GM19452 (cell line): Measurements from ENCODE around the gene PSMD6.

ENCODE experiments used
- ATAC-seq: cut with Tn5 transposase; IDR thresholded peaks from one replicate; pipeline ENCODE4 v1.9.1; 2021; ENCODE audit not compliant: unreplicated experiment

PSMD6 gene

GRCh38 chr3:64023187-64023860 is at the start of gene PSMD6:
Gene PSMD6 (minus strand): TSS chr3:64023494. CDS start chr3:64023419, 75 bp downstream.
- ATAC-seq, result peak; percentile 97

DNA sequence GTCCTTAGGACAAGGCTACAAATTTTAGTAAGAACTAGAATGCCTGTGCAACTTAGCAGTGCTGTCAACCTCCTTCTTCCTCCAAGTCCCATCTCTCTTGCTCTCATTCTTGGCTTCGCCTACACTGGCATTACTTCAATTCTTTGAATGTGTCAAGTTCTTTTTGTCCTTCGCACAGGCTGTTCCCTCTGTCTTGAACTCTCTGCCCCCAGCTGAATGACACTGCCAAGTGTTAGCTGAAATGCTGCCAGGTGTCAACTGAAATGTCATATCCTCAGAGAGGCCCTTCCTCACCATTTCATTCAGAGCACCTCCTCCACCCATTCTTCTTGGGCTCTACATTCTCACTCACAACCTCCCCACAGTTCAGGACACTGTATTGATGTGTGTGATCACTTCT is 48.8 kb upstream of the PSMD6 start:
- ATAC-seq, result no peak

- no peak for ATAC-seq
Observed at GRCh38 chr3:64070704-64071103, 47.4 kb upstream of the PSMD6 start.

DNA sequence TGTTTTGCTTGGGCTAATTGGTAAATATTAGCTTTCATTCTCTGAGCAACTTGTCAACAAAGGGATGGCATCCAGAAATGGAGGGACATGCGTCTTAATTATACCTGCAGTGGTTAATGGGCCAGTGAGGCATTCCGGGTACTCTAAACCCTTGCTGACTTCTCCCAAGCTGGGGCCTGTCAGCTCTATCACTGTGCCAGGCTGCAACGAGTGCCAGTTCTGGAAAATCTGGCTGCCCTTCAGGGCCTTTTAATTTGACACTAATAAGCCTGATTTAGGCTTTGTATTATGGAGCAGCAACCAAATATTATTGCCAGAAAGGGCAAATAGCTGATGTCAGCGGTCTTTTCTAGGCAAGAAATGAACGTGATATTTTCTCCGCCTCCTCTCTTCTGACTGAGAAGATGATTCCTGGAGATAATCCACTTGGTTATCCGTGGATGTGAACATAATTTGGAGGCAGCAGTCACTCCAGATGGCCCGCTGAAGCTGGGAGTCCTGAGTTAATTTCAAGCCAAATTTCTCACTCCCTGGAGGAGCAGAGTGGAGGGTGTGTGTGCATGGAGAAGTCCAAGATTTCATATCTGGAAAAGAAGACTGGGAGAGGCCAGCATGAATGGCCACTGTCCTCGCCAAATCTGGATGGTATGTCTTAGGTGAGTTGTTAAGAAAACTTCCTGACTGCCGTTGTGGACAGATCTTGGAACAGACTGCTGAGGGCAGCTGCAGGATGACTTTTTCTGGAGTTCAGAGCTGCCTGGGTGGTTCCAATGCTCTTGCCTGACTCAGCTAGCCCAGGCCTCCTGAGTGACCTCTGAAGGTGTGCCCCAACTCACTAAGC is 44.4 kb upstream of the PSMD6 start:
- no peak for ATAC-seq

- ATAC-seq, result no peak
Observed at GRCh38 chr3:64064804-64065203, 41.5 kb upstream of the PSMD6 start.

GRCh38 chr3:64063983-64064438 is 40.7 kb upstream of the PSMD6 start:
- no peak for ATAC-seq

GRCh38 chr3:64063207-64063982 is 40.1 kb upstream of the PSMD6 start:
- ATAC-seq, result no peak

DNA sequence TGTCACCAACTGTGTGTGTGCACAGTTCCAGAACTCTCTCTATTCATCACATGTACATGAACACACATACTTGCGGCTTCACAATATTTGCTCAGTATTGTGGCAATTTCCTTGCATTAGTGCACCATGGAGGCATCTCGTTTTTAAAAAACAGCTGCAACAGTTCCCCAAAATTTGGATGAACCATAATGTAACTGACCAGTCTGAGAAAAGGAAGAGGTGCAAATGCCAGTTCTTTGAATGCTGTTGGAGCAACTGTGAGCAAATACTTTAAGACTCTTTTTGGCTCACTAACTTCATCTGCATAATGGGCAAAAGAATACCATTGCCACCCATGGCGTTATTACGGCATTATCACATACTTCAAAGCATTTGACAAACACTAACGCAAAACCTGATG is 38.3 kb upstream of the PSMD6 start:
- ATAC-seq, result no peak

GRCh38 chr3:64059484-64060175 is 36.3 kb upstream of the PSMD6 start:
- ATAC-seq, result no peak

DNA sequence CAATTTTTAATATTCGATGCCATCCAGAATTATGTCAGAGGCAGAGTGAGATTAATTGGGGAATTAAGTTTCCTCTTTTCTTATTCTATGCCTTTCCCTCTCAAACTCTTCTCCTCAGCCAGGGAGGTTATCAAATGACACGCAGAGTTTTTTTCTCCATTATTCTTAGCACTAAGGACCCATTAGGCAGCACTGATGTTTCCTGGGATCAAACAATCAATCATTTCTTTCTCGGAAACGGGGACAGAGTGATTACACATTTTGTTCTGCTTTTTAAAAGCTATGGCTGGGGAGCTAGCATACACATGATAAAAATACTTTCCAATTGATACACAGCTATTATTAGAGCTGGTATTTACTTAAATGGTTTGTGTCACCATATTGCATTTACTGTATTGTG is 35.3 kb upstream of the PSMD6 start:
- ATAC-seq, result no peak

- ATAC-seq, result no peak
Observed at GRCh38 chr3:64057231-64057630, 33.9 kb upstream of the PSMD6 start.

- ATAC-seq, result no peak
Observed at GRCh38 chr3:64056606-64057180, 33.4 kb upstream of the PSMD6 start.

DNA sequence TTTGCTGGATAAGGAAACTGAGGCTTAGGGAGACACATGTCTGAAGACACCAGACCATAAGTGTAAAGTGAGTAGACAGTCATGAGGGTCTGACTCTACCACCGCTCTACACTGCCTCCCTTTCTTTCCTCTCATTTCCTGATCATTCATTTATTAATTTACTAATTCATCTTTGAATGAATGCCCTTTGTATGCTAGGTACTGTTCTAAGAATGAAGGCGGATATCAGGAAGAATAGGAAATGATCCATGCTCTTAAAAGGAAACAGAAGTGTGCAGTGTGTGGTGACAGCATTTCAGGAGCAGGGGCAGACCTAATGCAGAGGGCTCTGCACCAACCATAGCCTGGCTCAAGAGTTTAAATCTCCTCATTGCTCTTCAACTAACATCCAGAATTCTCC is 31.8 kb upstream of the PSMD6 start:
- no peak for ATAC-seq

GRCh38 chr3:64054488-64054887 is 31.2 kb upstream of the PSMD6 start:
- no peak for ATAC-seq

GRCh38 chr3:64053581-64053980 is 30.3 kb upstream of the PSMD6 start:
- ATAC-seq, result no peak

DNA sequence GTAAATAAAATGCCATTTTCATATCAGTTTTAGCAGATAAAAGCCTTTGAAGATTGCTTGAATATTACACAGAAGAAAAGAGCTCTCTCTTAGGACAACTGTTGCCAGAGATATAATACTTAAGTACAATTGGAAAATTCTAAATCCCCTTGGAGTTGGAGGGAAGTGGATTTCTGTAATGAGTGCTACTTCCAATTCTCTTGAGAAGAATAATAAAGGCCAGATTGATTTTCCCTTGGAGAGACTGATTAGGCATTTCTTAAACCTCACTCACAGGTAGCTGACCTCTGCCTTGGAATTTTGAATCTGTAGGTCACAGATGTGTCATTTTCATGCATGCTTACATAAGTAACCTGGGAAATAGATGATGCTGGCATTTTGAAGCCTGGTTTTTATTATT is 29.8 kb upstream of the PSMD6 start:
- ATAC-seq, result no peak

- ATAC-seq, result no peak
Observed at GRCh38 chr3:64049832-64050231, 26.5 kb upstream of the PSMD6 start.

DNA sequence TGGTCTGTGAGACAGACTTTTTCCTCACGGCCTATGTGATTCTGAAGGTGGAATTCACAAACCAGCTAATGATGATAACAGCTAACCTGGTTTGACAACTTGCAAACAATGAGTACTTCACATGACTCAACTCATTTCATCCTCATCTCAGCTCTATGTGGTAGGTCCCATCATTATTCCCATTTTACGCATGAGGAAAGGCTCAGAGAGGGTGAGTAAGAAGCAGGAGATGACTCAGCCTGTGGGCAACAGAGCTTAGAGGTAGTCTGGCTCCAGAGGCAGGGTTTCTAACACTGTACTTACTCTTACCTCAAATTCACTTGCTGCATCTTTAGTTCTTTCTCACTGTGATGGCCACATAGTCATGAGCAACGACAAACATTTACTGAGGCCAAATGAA is 25.8 kb upstream of the PSMD6 start:
- no peak for ATAC-seq

DNA sequence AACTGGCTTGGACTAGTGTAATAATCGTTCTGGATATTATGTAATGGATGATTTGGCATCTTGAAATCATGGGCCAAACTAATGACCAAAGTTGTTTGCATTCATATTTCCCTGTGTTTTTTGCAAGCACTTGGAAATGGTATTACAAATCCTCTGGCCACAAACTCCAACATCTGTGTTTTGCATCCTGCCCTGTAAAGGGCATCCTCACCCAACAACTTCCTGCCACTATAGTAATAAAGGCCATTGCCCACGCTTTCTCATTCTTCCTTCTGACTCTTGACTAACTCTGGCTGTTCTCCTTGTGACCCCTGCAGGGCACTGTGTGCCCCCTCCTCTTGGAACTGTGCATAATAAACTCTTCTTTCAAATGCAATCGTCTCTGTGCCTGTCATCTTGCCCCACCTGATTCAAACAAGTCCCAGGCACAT is 25.4 kb upstream of the PSMD6 start:
- no peak for ATAC-seq

- ATAC-seq, result no peak
Observed at GRCh38 chr3:64047787-64048186, 24.5 kb upstream of the PSMD6 start.
